ENCODE measurements around the gene TGFBR3.

Gene TGFBR3

GRCh38 chr1:91876781-91877573 is 9.0 kb downstream of the TGFBR3 start:
- Mint-ChIP-seq H3K36me3 (ENCODE audit: insufficient read depth) (peaks cover 14% of the 10 kb centered on the region), H3K27ac (peak overlapping the region; percentile 82 to 93), H3K4me3 (peak overlapping the region; percentile 38 to 68), H3K4me1 (ENCODE audit: low read depth in 2 of 2) (peaks cover 53 to 76% of the 10 kb centered on the region in 2 donors), H3K27me3 (no peaks in the 10 kb centered on the region), H3K9me3 (no peaks in the 10 kb centered on the region)
- DNase-seq (no peak), ATAC-seq (replicated peaks) (no peak)

- DNase-seq (peak; percentile 23 to 32 (median 24)), ATAC-seq (replicated peaks) (peak; percentile 76)
- Mint-ChIP-seq H3K36me3 (ENCODE audit: insufficient read depth) (peaks cover 10% of the 10 kb centered on the region), H3K27ac (peak overlapping the region; percentile 93), H3K9me3 (no peaks in the 10 kb centered on the region), H3K4me1 (ENCODE audit: low read depth in 2 of 2) (peaks cover 56 to 78% of the 10 kb centered on the region in 2 donors), H3K27me3 (no peaks in the 10 kb centered on the region), H3K4me3 (peak overlapping the region; percentile 48 to 68)
Measured at GRCh38 chr1:91876040-91876470, 9.9 kb downstream of the TGFBR3 start.

- no peaks in the 10 kb centered on the region for H3K27me3 Mint-ChIP-seq
- peaks cover 65 to 85% of the 10 kb centered on the region in 2 donors for H3K4me1 Mint-ChIP-seq (ENCODE audit: low read depth in 2 of 2)
- no peak for DNase-seq
- H3K4me3 Mint-ChIP-seq: peak overlapping the region; percentile 48 to 50
- H3K27ac Mint-ChIP-seq: peak overlapping the region; percentile 93
- peaks cover 4% of the 10 kb centered on the region for H3K36me3 Mint-ChIP-seq (ENCODE audit: insufficient read depth)
- H3K9me3 Mint-ChIP-seq: no peaks in the 10 kb centered on the region
- ATAC-seq (replicated peaks): no peak
Measured at GRCh38 chr1:91874167-91874566, 11.8 kb downstream of the TGFBR3 start.

GRCh38 chr1:91872559-91873081 is 13.3 kb downstream of the TGFBR3 start:
- ATAC-seq (replicated peaks): peak; percentile 46
- Mint-ChIP-seq H3K27me3 (no peaks in the 10 kb centered on the region), H3K4me3 (peak overlapping the region; percentile 69 to 80), H3K9me3 (no peaks in the 10 kb centered on the region), H3K27ac (peak overlapping the region; percentile 93), H3K4me1 (ENCODE audit: low read depth in 2 of 2) (peaks cover 64 to 81% of the 10 kb centered on the region in 2 donors), H3K36me3 (ENCODE audit: insufficient read depth) (peaks cover 2% of the 10 kb centered on the region)
- no peak for DNase-seq

GRCh38 chr1:91872000-91872399 is 14.0 kb downstream of the TGFBR3 start:
- H3K27me3 Mint-ChIP-seq: no peaks in the 10 kb centered on the region
- H3K4me1 Mint-ChIP-seq (ENCODE audit: low read depth in 2 of 2): peaks cover 58 to 78% of the 10 kb centered on the region in 2 donors
- H3K27ac Mint-ChIP-seq: peak overlapping the region; percentile 93

GRCh38 chr1:91870322-91870721 is 15.6 kb downstream of the TGFBR3 start:
- no peak for DNase-seq
- Mint-ChIP-seq H3K36me3 (ENCODE audit: insufficient read depth) (peaks cover 2% of the 10 kb centered on the region), H3K4me1 (ENCODE audit: low read depth in 2 of 2) (peaks cover 54 to 76% of the 10 kb centered on the region in 2 donors), H3K9me3 (no peaks in the 10 kb centered on the region), H3K27ac (peak overlapping the region; percentile 81 to 93), H3K4me3 (peak overlapping the region; percentile 40 to 68), H3K27me3 (no peaks in the 10 kb centered on the region)
- ATAC-seq (replicated peaks): peak; percentile 59

More at GRCh38 chr1:91872000-91872399, 14.0 kb downstream of the TGFBR3 start:
- peak overlapping the region; percentile 69 to 80 for H3K4me3 Mint-ChIP-seq
- peaks cover 2% of the 10 kb centered on the region for H3K36me3 Mint-ChIP-seq (ENCODE audit: insufficient read depth)
- H3K9me3 Mint-ChIP-seq: no peaks in the 10 kb centered on the region
- ATAC-seq (replicated peaks) (no peak), DNase-seq (no peak)

GRCh38 chr1:91866425-91866824 is 19.5 kb downstream of the TGFBR3 start:
- Mint-ChIP-seq H3K27me3 (no peaks in the 10 kb centered on the region), H3K27ac (peak overlapping the region; percentile 32 to 39), H3K4me3 (peak overlapping the region in 1 of 2 donors; percentile 11), H3K9me3 (no peaks in the 10 kb centered on the region), H3K36me3 (ENCODE audit: insufficient read depth) (peaks cover 6% of the 10 kb centered on the region), H3K4me1 (ENCODE audit: low read depth in 2 of 2) (peaks cover 37 to 69% of the 10 kb centered on the region in 2 donors)
- DNase-seq (no peak), ATAC-seq (replicated peaks) (no peak)

GRCh38 chr1:91864017-91864700 is 21.8 kb downstream of the TGFBR3 start:
- H3K9me3 Mint-ChIP-seq: no peaks in the 10 kb centered on the region
- peak overlapping the region in 1 of 2 donors; percentile 41 for H3K4me3 Mint-ChIP-seq

GRCh38 chr1:91863498-91863897 is 22.5 kb downstream of the TGFBR3 start:
- Mint-ChIP-seq H3K4me1 (ENCODE audit: low read depth in 2 of 2) (peaks cover 19 to 56% of the 10 kb centered on the region in 2 donors), H3K27ac (no peak overlapping the region)
- ATAC-seq (replicated peaks): no peak

More at GRCh38 chr1:91864017-91864700, 21.8 kb downstream of the TGFBR3 start:
- H3K27me3 Mint-ChIP-seq: no peaks in the 10 kb centered on the region
- peaks cover 27% of the 10 kb centered on the region for H3K36me3 Mint-ChIP-seq (ENCODE audit: insufficient read depth)
- ATAC-seq (replicated peaks) (no peak), DNase-seq (no peak)
- H3K4me1 Mint-ChIP-seq (ENCODE audit: low read depth in 2 of 2): peaks cover 20 to 58% of the 10 kb centered on the region in 2 donors
- peak overlapping the region in 1 of 2 donors; percentile 49 for H3K27ac Mint-ChIP-seq

GRCh38 chr1:91862120-91862519 is 23.8 kb downstream of the TGFBR3 start:
- H3K27ac Mint-ChIP-seq: peak overlapping the region in 1 of 2 donors; percentile 53

More at GRCh38 chr1:91863498-91863897, 22.5 kb downstream of the TGFBR3 start:
- peaks cover 32% of the 10 kb centered on the region for H3K36me3 Mint-ChIP-seq (ENCODE audit: insufficient read depth)
- no peak for DNase-seq
- H3K4me3 Mint-ChIP-seq: peak overlapping the region in 1 of 2 donors; percentile 41
- H3K27me3 Mint-ChIP-seq: no peaks in the 10 kb centered on the region
- H3K9me3 Mint-ChIP-seq: no peaks in the 10 kb centered on the region

GRCh38 chr1:91857557-91858239 is 28.3 kb downstream of the TGFBR3 start:
- Mint-ChIP-seq H3K27me3 (no peaks in the 10 kb centered on the region), H3K4me1 (ENCODE audit: low read depth in 2 of 2) (peaks cover 11 to 46% of the 10 kb centered on the region in 2 donors), H3K9me3 (no peaks in the 10 kb centered on the region), H3K27ac (peak overlapping the region; percentile 75 to 77), H3K36me3 (ENCODE audit: insufficient read depth) (peaks cover 75% of the 10 kb centered on the region), H3K4me3 (no peak overlapping the region)
- DNase-seq (no peak), ATAC-seq (replicated peaks) (no peak)

More at GRCh38 chr1:91862120-91862519, 23.8 kb downstream of the TGFBR3 start:
- DNase-seq (no peak), ATAC-seq (replicated peaks) (no peak)
- Mint-ChIP-seq H3K27me3 (no peaks in the 10 kb centered on the region), H3K9me3 (no peaks in the 10 kb centered on the region), H3K4me1 (ENCODE audit: low read depth in 2 of 2) (peaks cover 18 to 53% of the 10 kb centered on the region in 2 donors), H3K4me3 (peak overlapping the region in 1 of 2 donors; percentile 14), H3K36me3 (ENCODE audit: insufficient read depth) (peaks cover 44% of the 10 kb centered on the region)

GRCh38 chr1:91856996-91857395 is 29.0 kb downstream of the TGFBR3 start:
- ATAC-seq (replicated peaks): no peak
- Mint-ChIP-seq H3K4me3 (no peak overlapping the region), H3K27me3 (no peaks in the 10 kb centered on the region), H3K9me3 (no peaks in the 10 kb centered on the region), H3K27ac (peak overlapping the region; percentile 77 to 79), H3K4me1 (ENCODE audit: low read depth in 2 of 2) (peaks cover 7 to 42% of the 10 kb centered on the region in 2 donors), H3K36me3 (ENCODE audit: insufficient read depth) (peaks cover 74% of the 10 kb centered on the region)
- DNase-seq: no peak

All from effector memory CD8-positive, alpha-beta T cell (primary cell).